HepG2 (cell line): ENCODE results near the gene CCDC88C. TPM values are rescaled to one million over a fixed set of nuclear protein-coding genes. Genes with fewer than 3 reads are reported as not detected.

Experiments used
- ATAC-seq: fragments of 200-7000 bp; cut with Tn5 transposase; 3 replicates; pipeline ENCODE4 v1.9.1; 2020; ENCODE audit warnings: mild to moderate bottlenecking, moderate library complexity
- BruUV-seq: library from RNA; stranded (reverse); fragments of 400-500 nt; replicated peaks from 2 replicates; lab custom pipeline; 2021; lab: Mats Ljungman, UMichigan
- CTCF ChIA-PET: fragments of 300-600 bp; formaldehyde crosslinking; extraction: SDS; loops from one replicate; lab custom pipeline; 2021; ENCODE audit warnings: low total read pairs, inconsistent platforms, low intra/inter-chr PET ratio; lab: Yijun Ruan, JAX
- POLR2A ChIA-PET: fragments of 350-600 bp; sonication (Branson Sonifier 250); formaldehyde crosslinking; loops from one replicate; lab custom pipeline; 2020; ENCODE audit warnings: antibody characterized with exemption, inconsistent platforms; lab: Yijun Ruan, JAX
- DNase-seq: peaks from one replicate; pipeline ENCODE4 v3.0.0-alpha.2; 2015; ENCODE audit warnings: low spot score
- FAIRE-seq: peaks from 3 replicates; lab custom pipeline; 2011; peaks lifted over from hg19 to GRCh38; lab: Jason Lieb, UNC
- H2AFZ ChIP-seq: one replicate; pipeline ENCODE4 v1.6.1; 2011; ENCODE audit warnings: low read length, inconsistent platforms
- H3K27ac ChIP-seq: fragments of 300-600 bp; 3 replicates; pipeline ENCODE4 v1.8.0; 2011; ENCODE audit warnings: mixed run types, mild to moderate bottlenecking, mixed read lengths, low read length, inconsistent platforms; ENCODE audit not compliant: insufficient read depth; ENCODE audit errors: extremely low read length
- H3K27me3 ChIP-seq, 2 experiments: fragments of 200-600 bp in 1 of 2; 2 replicates in 1 of 2; 3 replicates in 1 of 2; pipeline versions ENCODE4 v1.6.0 to v1.8.0; 2011; ENCODE audit warnings: low read length in 2 of 2, mild to moderate bottlenecking in 2 of 2, moderate library complexity in 2 of 2, inconsistent platforms in 1 of 2; ENCODE audit not compliant: insufficient read depth in 2 of 2, control insufficient read depth in 1 of 2
- H3K36me3 ChIP-seq, 2 experiments: fragments of 200-600 bp in 1 of 2; replicated peaks in 1 of 2; 2 replicates in 1 of 2; 3 replicates in 1 of 2; pipeline versions ENCODE4 v1.5.1 to v1.8.0; 2011; ENCODE audit warnings: low read length in 2 of 2, inconsistent platforms in 1 of 2; ENCODE audit not compliant: insufficient read depth in 2 of 2, control insufficient read depth in 1 of 2
- H3K4me1 ChIP-seq: 2 replicates; pipeline ENCODE4 v1.5.1; 2012; ENCODE audit warnings: low read length, inconsistent platforms; ENCODE audit not compliant: insufficient read depth
- H3K4me2 ChIP-seq: 2 replicates; pipeline ENCODE4 v1.6.0; 2011; ENCODE audit warnings: low read depth, low read length, inconsistent platforms
- H3K4me3 ChIP-seq, 3 experiments: fragments of 200-600 bp in 1 of 3; sonication (generic), shearing (Covaris generic) in 1 of 3; replicated peaks in 1 of 3; 2 replicates each; pipeline ENCODE4 v1.5.1; 2011 to 2016; ENCODE audit warnings: low read length in 3 of 3, inconsistent platforms in 2 of 3, low read depth in 2 of 3, mild to moderate bottlenecking in 2 of 3, control low read depth in 1 of 3, mixed read lengths in 1 of 3; ENCODE audit not compliant: insufficient read depth in 1 of 3
- H3K79me2 ChIP-seq: one replicate; pipeline ENCODE4 v1.6.1; 2011; ENCODE audit warnings: low read length, inconsistent platforms; ENCODE audit not compliant: insufficient read depth
- H3K9ac ChIP-seq: 2 replicates; pipeline ENCODE4 v1.6.0; 2011; ENCODE audit warnings: mild to moderate bottlenecking, low read depth, low read length, inconsistent platforms; ENCODE audit not compliant: insufficient read depth
- H3K9me3 ChIP-seq: 2 replicates; pipeline ENCODE4 v1.5.1; 2012; ENCODE audit warnings: mild to moderate bottlenecking, low read length
- H4K20me1 ChIP-seq: 2 replicates; pipeline ENCODE4 v1.6.0; 2011; ENCODE audit warnings: inconsistent platforms, mild to moderate bottlenecking, low read length, moderate library complexity; ENCODE audit not compliant: insufficient read depth
- HES4 ChIP-seq: sonication (generic); formaldehyde crosslinking; IDR thresholded peaks from 2 replicates; pipeline ENCODE4 v1.9.0; 2021; ENCODE audit warnings: mild to moderate bottlenecking, missing genetic modification reagents, borderline replicate concordance
- KLF15 ChIP-seq: sonication (generic); formaldehyde crosslinking; IDR thresholded peaks from 2 replicates; pipeline ENCODE4 v1.8.1; 2023; ENCODE audit warnings: borderline replicate concordance, mild to moderate bottlenecking, inconsistent platforms, missing genetic modification reagents, mixed read lengths
- NFATC3 ChIP-seq: sonication (generic); formaldehyde crosslinking; IDR thresholded peaks from 2 replicates; pipeline ENCODE4 v1.5.1; 2020; ENCODE audit warnings: mild to moderate bottlenecking, missing genetic modification reagents
- NKX3-1 ChIP-seq: sonication (generic); formaldehyde crosslinking; IDR thresholded peaks from 2 replicates; pipeline ENCODE4 v1.5.0; 2020; ENCODE audit warnings: missing genetic modification reagents
- ZBTB26 ChIP-seq: IDR thresholded peaks from 2 replicates; pipeline ENCODE4 v1.6.1; 2016; ENCODE audit warnings: missing compliant biosample characterization, missing genetic modification reagents, borderline replicate concordance
- ZNF326 ChIP-seq: sonication (generic); formaldehyde crosslinking; IDR thresholded peaks from 2 replicates; pipeline ENCODE4 v1.4.0; 2020; ENCODE audit warnings: missing genetic modification reagents, borderline replicate concordance
- ZNF414 ChIP-seq: sonication (generic); formaldehyde crosslinking; IDR thresholded peaks from 2 replicates; pipeline ENCODE4 v1.5.0; 2020; ENCODE audit warnings: missing genetic modification reagents
- ZNF616 ChIP-seq: sonication (generic); formaldehyde crosslinking; IDR thresholded peaks from 2 replicates; pipeline ENCODE4 v1.5.0; 2020; ENCODE audit warnings: low read depth, mild to moderate bottlenecking, missing genetic modification reagents
- ZSCAN30 ChIP-seq: sonication (generic); formaldehyde crosslinking; IDR thresholded peaks from 2 replicates; pipeline ENCODE4 v1.5.0; 2020; ENCODE audit warnings: mild to moderate bottlenecking, missing genetic modification reagents
- WGBS: methylation state at CpG from one replicate; pipeline ENCODE4 v1.1.6; 2017; ENCODE audit warnings: low lambda C conversion rate; 5-methylcytosine and 5-hydroxymethylcytosine counted together
- in situ Hi-C: cut with HindIII; loops from 2 replicates; pipeline ENCODE4 v1.10.0; 2017; ENCODE audit warnings: low pct_unique_long_range_greater_than_20kb; ENCODE audit not compliant: extremely low pct_ligation_motif_present
- intact Hi-C: fragments of 100-400 bp; cut with micrococcal nuclease; formaldehyde crosslinking; loops from one replicate; pipeline ENCODE4 v1.10.0; 2022; ENCODE audit not compliant: unreplicated experiment
- polyA plus RNA-seq, 8 experiments: library from polyadenylated mRNA; depleted of rRNA in 3 of 8; stranded (reverse) in 7 of 8; unstranded in 1 of 8; fragments of >200 nt; fragmentation: Illumina TruSeq in 4 of 8; extraction: Trizol in 4 of 8; gene quantifications; 2 replicates each; pipeline versions ENCODE4 v1.2.1 to v1.2.3, GENCODE V29; 2011 to 2016; ENCODE audit warnings: low read depth in 4 of 8, missing spikeins in 1 of 8, mixed read lengths in 1 of 8; ENCODE audit not compliant: insufficient read depth in 1 of 8
- total RNA-seq, 5 experiments: library from RNA; depleted of rRNA; stranded (reverse); fragments of >200 nt; fragmentation: Illumina TruSeq; extraction: Trizol; gene quantifications; 2 replicates each; pipeline ENCODE4 v1.2.3, GENCODE V29; 2016; ENCODE audit warnings: low read depth in 1 of 5
- TF ChIP-seq, protein P1 (sequence below): IDR thresholded peaks from 2 replicates; pipeline ENCODE4 v1.6.1; 2018; ENCODE audit warnings: missing genetic modification reagents

Gene CCDC88C
- total and polyA plus RNA-seq, 2 of the 13 experiments (the other 11 are each of a cell fraction or from before 2014, with no cell fraction given): 3.6 to 11.7 TPM

DNA sequence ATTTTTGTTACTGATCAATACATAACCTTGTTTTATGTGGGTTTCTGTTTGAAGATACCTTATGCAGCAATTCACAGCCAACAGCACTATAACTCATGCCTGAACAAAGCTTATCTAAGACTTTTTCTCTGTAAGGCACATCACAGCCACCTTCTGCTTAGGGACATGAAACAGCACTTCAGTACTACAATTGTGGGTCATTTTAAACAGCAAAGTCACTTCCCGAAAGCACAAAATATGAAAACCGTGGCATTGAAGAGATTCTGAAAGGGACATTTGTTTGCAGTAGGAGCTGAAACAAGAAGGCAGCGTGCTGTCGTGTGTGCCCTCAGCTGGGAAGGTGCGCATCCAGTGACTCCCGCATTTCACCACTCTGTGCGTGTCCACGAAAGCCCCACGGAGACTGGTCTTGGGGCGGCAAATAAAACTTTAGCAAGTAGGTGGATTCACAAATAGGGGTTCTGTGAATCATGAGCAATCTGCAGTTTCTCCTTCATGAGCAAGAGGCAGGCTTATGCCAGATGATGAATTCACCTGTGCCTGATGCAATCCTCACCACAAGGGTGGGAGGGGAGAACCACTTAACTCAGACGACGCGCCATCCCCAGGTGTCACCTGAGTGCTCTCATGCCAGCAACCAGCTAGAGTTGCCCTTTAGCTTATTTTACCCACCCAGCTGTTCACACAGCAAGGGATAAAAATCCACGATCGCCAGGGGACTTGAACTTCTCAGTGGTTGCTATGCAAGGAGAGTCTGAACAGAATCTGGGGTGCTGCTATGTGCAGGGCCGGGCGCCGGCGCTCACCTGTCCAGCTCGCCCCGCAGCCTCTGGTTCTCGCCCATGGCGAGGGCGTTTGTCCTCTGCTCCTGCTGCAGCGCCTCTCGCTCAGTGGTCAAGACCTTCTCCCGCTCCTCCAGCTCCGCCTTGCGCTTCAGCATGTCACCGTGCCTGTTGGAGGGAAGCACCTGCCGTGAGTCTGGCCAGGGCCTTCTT lies 118.2 kb downstream of the CCDC88C start:
- no peaks in the 10 kb centered on the region for H4K20me1 ChIP-seq
- H3K9ac ChIP-seq: no peak overlapping the region
- DNase-seq (no peak), FAIRE-seq (no peak), ATAC-seq (no peak)
- WGBS: 98% methylated on average over 31 of the region's 31 CpGs
- no peak overlapping the region for H3K4me3 ChIP-seq
- no peaks in the 10 kb centered on the region for H3K4me1 ChIP-seq
- no peaks in the 10 kb centered on the region for H3K79me2 ChIP-seq
- H2AFZ ChIP-seq: no peak overlapping the region
- H3K9me3 ChIP-seq: no peaks in the 10 kb centered on the region
- H3K27ac ChIP-seq: no peak overlapping the region
- H3K36me3 ChIP-seq: peaks cover 20 to 56% of the 10 kb centered on the region in 2 experiments
- in situ Hi-C loops (no loop called here), intact Hi-C loops (no loop called here)
- no peaks in the 10 kb centered on the region for H3K27me3 ChIP-seq
- ChIA-PET POLR2A (no interaction called here), CTCF (no interaction called here)
- BruUV-seq: no TSS peak
- H3K4me2 ChIP-seq: no peak overlapping the region
- TF ChIP-seq ZNF326 (no peak), ZSCAN30 (CRISPR knock-in tag) (no peak), HES4 (CRISPR knock-in tag) (no peak), NKX3-1 (no peak), NFATC3 (no peak), ZNF616 (CRISPR knock-in tag) (no peak), ZBTB26 (CRISPR knock-in tag) (no peak), ZNF414 (CRISPR knock-in tag) (no peak), KLF15 (CRISPR knock-in tag) (no peak)
- TF ChIP-seq, protein P1, sequence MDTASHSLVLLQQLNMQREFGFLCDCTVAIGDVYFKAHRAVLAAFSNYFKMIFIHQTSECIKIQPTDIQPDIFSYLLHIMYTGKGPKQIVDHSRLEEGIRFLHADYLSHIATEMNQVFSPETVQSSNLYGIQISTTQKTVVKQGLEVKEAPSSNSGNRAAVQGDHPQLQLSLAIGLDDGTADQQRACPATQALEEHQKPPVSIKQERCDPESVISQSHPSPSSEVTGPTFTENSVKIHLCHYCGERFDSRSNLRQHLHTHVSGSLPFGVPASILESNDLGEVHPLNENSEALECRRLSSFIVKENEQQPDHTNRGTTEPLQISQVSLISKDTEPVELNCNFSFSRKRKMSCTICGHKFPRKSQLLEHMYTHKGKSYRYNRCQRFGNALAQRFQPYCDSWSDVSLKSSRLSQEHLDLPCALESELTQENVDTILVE (CRISPR knock-in tag): no peak
